Stimulated activated CD8-positive, alpha-beta memory T cell treated with anti-CD3 and anti-CD28 coated beads, Interleukin-2, amount 100 ng/mL, for 48 hours (primary cell): ENCODE measurements around the gene MAP7D1.
A peak's percentile ranks its signal among the peaks of the same experiment; 100 is the strongest.
"Not testable (repeated sequence)": the region's sequence is repeated elsewhere in the genome, so short reads cannot be mapped to it uniquely, and the experiment has no call there.

Experiments
- DNase-seq, 2 donors: peaks; one replicate each; pipeline ENCODE4 v3.0.0-alpha.2; 2020; ENCODE audit warnings: low read depth in 2 of 2

Gene MAP7D1

DNA sequence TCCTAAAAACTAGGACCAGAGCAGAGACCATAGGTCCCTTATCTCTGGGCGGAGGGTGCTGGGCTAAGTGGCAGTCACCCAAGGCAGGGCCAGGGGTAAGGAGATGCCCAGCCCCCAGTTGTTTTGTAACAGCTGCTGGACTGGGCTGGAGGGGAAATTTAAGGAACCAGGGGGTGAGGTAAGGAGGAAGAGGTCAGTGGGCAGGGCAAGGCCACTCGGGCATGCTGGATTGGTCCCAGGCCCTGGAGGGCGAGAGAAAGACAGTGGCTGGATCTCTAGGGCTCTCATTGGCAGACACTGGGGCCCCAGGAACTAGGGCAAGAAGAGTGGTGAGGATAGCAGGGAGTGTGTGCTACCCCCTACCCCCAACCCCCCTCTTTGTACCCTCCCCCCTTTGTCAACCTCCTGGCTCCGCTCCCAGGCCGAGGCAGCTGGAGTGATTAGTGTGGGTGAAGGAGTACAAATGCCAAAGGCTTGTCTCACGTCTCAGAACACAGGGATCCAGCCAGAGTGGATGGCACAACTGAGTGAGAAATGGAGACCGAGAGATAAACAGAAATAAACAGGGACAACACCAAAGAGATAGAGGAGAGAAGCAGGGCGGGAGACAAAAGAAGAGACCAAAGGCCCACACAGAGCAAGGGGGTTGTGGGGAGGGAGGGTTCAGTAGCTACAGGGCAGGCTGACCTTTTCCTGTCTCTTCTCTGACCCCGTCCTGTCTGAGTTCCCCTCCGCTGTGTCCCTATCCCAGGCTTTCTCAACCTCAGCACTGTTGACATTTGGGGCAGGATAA, 47.8 kb downstream of the MAP7D1 start:
- no peak for DNase-seq

DNA sequence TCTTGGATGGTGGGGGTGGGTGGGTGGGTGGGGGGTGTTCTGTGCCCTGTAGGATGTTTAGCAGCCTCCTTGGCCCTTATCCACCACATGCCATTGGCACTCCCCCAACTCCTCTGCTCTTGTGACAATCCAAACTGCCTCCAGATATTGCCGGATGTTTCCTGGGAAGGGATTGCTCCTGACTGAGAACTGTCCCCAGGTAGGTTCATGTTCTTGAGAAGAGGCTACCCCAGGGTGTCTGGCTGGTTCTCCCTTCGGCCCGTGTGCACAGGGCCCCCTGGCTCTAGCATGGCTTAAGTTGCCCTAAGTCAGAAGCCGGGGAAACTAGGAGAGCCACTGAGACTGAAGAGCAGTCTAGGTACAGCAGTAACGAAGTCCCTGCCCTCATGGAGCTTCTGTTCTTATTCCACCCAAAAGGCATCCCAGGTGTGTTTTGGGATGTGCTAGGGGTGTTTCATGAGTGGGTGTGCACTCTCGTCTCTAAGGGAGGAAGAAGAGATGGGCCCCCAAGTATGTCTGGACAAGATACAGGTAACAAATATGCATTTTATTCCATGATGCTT, 48.5 kb downstream of the MAP7D1 start:
- DNase-seq, result no peak

DNA sequence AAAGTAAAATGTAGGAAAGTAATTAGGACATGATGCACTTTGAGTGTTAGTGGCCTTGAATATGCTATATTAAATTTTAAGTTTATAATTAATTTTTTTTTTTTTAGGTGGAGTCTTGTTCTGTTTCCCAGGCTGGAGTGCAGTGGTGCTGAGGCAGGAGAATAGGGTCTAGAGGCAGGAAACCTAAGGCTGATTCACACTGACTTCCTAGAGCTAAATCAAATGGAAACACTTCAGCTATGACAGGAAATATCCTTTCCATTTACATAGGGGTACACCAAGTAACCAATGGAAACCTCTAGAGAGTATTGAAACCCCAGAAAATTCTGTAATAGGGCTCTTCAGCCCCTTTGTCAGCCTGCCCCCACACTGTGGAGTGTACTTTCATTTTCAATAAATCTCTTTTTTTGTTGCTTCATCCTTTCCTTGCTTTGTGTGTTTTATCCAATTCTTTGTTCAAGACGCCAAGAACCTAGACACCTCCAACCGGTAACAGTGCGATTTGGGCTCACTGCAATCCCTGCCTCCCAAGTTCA, 50.4 kb downstream of the MAP7D1 start:
- no peak for DNase-seq

DNA sequence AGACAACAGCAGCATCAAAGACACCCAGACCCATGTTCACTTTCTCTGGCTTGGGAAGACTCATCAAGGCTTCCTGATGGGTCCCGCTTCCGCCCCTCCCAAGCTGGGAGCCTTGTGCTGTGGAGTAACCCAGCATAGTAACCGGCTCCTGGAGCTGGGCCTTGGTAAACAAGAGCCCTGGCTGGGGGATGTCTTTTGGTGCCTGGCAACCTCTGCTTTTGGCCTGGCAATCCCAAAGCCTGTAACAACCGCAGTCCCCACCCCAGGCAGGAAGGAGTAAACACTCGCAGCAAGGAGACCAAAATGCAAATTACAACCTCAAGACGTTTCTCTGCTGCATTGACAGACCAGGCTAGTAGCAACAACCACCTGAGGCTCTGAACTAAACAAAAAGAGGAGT, 51.4 kb downstream of the MAP7D1 start:
- DNase-seq, result no peak

DNA sequence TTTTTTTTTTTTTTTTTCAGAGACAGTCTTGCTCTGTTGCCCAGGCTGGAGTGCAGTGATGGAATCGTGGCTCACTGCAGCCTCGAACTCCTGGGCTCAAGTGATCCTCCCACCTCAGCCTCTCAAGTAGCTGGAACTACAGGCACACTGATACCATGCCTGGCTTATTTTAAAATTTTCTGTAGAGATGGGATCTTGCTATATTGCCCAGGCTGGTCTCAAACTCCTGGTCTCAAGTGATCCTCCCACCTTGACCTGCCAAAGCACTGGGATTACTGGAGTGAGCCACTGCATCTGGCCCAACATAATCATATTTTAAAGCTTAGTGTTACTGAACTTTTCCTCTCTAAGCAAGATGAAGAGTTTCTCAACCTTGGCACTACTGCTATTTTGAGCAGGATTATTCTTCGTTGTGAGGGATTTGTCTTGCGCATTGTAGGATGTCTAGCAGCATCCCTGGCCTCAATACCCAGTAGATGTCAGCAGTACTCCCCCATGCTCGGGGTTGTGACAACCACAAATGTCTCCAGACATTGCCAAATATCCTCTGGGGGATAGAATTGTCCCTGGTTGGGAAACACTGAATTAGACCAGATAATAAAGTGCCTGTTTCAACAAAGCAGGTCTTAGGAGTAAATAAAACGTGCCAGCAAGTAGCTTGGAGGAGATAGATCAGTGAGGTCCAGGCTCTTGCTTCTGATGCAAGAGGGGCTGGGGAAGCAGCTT, 53.2 kb downstream of the MAP7D1 start:
- DNase-seq, result no peak

DNA sequence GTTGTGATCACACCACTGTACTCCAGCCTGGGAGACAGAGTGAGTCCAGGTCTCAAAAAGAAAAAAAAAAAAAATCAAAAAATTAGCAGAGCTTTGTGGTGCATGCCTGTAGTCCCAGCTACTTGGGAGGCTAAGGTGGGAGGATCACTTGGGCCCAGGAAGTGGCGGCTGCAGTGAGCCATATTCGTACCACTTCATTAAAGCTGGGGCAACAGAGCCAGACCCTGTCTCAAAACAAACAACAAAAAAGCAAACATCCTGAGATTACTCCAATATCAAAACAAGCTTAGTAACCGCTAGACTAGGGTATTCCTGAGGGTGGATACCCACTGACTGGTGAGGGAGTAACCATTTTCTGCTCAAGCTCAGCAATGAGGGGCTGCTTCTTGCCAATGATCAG, 55.3 kb downstream of the MAP7D1 start:
- DNase-seq, result no peak

DNA sequence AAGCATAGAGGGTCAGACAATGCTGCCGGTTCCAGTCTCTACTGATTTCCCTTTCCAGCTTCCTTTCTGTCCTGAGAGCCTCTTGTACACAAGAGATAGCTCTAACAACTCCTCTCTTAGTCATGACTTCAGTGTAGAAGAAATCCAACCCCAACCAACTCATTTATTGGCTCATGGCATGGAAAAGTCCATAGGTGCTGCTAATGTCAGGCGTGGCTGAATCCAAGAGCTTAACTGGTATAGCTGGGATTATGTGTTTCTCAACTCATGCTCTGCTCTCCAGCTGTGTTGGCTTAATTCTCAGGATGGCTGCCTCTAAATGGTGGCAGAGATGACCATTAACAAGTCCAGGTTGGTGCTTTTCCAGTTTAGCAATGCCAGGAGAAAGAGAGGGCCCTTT, 55.9 kb downstream of the MAP7D1 start:
- DNase-seq, result no peak

DNA sequence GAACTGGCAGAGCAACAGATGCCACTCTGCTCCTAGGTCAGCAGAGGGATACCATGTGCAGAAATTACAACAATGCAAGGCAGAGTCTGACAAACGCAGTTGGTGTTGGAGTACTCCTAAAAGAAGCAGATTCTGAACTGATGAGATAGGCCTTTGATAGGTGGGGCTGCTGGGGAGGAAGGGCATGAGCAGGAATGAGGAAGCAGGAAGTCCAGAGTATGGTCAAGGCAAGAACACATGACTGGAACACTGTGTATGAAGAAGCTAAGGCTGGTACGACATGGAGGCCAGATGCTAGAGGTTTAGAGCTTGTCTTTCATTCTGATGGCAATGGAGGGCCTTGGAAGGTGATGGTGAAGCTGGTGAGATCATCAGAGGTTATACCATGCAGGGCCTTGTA, 56.8 kb downstream of the MAP7D1 start:
- no peak for DNase-seq

DNA sequence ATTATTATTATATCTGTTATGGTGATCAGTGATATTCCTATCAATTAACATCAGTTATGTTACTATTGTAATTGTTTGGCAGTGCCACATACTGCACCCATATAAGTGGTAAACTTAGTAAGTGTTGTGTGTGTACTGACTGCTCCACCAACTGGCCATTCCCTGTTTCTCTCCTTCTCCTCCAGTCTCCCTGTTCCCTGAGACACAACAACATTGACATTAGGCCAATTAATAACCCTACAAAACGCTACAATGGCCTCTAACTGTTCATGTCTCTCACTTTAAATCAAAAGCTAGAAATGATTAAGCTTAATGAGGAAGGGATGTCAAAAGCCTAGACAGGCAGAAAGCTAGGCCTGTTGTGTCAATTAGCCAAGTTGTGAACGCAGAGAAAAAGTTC, 61.7 kb downstream of the MAP7D1 start:
- no peak for DNase-seq

DNA sequence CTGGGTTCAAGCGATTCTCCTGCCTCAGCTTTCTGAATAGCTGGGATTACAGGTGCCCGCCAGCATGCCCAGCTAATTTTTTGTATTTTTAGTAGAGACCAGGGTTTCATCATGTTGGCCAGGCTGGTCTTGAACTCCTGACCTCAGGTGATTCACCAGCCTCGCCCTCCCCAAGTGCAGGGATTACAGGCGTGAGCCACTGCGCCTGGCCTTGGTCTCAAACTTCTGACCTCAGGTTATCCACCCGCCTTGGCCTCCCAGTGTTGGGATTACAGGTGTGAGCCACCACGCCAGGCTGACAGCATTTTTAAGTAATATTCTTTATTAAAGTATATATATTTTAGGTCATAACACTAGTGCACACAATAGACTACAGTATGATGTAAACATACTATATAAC, 65.9 kb downstream of the MAP7D1 start:
- DNase-seq, result not testable (repeated sequence)

DNA sequence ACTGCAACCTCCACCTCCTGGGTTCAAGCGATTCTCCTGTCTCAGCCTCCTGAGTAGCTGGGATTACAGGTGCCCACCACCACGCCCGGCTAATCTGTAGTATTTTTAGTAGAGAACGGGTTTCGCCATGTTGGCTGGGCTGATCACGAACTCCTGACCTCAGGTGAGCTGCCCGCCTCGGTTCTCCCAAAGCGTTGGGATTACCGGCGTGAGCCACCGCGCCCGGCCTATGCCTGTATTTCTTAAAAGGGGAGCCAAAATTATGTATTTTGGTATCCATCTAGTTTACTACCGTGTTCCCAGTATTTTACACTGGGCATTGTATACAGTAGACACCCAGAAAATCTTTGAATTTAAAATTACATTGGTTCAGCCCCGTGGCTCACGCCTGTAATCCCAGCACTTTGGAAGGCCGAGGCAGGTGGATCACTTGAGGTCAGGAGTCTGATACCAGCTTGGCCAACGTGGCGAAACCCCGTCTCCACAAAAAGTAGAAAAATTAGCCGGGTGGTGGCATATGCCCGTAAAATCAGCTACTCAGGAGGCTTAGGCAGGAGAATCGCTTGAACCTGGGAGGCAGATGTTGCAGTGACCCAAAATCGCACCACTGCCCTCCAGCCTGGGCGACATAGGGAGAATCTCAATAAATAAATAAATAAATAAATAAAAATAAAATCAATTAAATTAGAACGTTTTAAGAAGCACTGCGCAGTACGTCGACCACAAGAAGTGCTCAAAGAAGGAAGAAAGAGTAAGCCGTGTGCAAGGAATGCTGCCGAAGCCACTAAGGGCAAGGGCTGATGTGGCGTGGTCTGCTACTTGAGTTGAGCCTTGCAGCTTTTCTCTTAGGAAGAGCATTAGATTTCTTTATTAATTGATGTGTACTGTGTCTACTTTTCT, 66.8 kb downstream of the MAP7D1 start:
- DNase-seq, result no peak

DNA sequence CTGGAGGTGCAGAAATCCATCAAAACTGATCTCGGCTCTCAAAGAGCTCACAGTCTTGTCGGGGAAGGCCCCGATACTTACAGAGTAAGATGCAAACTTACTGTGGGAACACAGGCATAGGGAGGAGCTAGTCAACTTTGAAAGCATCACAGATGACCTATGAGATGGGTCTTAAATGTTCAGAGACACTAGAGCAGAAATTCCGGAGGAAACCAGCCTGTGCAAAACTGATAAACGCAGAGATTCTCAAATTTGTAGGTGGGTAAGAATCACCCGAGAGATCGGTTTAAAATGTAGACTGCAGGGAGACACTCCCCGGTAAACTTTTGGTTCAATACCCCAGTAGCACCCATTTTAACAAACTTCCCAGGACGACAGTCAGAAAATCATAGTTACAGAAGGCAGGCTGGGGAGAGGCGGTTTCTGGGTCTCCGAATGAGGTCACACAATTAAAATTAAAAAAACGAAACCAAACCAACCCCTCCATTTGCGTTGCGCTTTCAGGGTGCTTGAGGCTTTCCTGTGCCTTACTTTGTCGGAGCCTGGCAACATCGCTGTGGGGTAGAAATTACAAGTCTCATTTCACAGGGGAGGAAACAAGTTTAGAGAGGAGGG, 67.5 kb downstream of the MAP7D1 start:
- DNase-seq, result no peak

DNA sequence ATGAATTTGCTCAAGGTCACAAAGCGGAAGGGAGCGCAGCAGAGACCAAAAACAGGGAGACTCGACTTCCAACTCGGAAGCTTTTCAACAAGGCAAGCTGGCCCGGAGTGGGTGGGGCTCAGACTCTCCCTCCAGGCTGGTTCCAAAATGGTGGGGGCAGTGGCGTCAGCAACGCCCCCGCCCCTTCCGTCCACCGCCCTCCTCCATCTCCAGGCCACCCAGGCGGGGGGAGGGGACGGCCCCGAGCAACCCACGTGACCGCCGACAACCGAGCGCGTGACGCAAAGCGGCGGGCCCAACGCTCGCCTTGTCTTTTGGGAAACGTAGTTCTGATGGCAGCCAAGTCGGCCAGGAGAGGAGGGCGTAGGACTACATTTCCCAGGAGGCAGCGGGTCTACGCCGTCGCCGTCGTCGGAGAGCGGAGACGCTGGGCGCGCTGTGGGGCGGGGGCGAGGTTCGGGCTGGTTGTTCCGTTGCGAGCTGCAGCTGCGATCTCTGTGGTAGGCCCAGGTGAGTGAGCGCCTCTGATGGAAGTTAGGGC, 68.1 kb downstream of the MAP7D1 start, which contains the start of gene THRAP3:
TSS of gene THRAP3 (plus strand) at position 448 of the 541 bp plus-strand sequence. CDS start 58,121 bp downstream, outside the sequence.
- DNase-seq, result peak; percentile 99

DNA sequence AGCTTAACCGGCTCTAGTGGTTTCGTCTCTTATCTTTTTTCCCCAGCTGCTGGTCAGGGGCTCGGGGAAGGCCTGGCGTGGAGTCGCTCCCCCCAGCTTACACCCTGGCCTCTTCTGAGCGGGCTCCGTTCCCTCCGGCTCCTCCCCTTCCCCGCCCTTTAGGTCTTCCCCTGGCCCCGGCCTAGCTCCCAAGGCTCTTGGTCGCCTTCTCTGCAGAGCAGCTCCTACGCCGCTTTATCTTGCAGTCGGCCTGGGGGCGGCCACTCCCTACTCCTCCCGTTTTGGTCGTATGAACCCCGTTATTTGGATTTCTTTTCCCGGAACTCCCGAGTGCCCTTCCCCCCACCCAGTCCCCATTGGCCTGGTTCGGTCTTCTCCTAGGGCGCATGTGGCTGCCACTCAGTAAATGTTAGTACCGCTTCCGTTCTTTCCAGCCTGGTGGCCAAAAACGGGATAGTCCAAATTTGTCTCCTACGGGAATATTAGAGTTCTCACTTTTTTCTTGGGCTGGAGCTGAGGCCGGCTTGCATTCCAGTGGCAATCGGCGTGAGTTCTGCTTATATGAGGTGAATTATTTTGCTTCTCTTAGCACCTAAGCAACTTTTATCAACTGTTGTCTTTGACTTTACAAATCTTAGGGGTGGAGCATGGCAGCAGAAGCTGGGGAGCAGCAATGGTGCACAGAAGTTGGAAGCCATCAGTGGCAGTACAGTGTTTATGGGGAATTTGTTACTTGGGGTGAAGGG, 68.8 kb downstream of the MAP7D1 start:
- peak; percentile 66 to 73 for DNase-seq

DNA sequence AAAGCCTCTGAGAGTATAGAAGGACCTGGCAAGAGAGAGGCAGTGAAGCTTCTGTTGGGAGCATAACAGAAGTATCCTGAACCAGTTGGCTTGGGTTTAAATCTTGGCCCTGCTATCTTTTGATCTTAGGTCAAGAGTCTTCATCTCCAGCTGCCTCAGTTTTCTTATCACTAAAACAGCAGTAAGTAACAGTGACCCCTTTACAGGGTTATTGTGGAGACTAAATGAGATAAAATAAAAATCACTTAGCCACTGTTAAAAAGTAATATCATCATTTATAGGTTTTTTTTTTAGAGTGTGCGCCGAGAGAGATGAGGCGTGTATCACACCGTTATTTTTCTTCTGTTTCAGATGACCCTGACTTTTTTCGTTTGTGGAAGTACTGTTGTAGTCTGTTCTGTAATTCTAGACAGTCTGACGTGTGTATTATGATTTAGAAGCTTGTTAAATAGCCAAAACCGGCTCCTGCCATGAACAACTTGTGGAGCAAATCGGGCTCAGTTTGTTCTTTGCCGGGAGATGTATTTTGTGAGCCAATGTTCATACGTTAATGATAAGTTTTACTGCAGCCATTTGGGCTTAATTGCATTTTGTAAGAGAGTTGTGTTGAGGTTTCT, 69.4 kb downstream of the MAP7D1 start:
- no peak for DNase-seq

DNA sequence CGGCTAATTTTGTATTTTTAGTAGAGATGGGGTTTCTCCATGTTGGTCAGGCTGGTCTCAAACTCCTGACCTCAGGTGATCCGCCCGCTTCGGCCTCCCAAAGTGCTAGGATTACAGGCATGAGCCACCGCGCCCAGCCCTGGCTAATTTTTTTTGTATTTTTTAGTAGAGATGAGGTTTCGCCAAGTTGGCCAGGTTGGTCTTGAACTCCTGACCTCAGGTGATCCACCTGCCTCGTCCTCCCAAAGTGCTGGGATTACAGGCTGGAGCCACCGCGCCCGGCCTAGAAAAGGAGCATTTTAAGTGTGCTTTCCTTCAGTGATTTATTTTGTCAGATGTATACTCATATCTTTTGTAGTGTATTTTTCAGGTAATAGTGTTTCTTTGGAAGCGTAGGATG, 74.3 kb downstream of the MAP7D1 start:
- not testable (repeated sequence) for DNase-seq
